ENCODE results near the gene DNAJC21. TPM values are rescaled to one million over a fixed set of nuclear protein-coding genes. Genes with fewer than 3 reads are reported as not detected.

The DNAJC21 gene
- total RNA-seq, result 22.1 and 37.0 TPM in 2 replicates

GRCh38 chr5:34929134-34929719 is at the start of gene DNAJC21:
Gene DNAJC21, plus strand, starts transcription at chr5:34929559. Its CDS starts 261 bp downstream, at chr5:34929820.
- DNase-seq (ENCODE audit: low read depth), result peak; percentile 73
- no peak for TF ChIP-seq CTCF (IDR thresholded peaks at IDR 0.05; ENCODE audit: insufficient read depth, low read length, poor library complexity, severe bottlenecking)

GRCh38 chr5:34881246-34881645 is 48.1 kb upstream of the DNAJC21 start:
- no peak for DNase-seq (ENCODE audit: low read depth)
- no peak overlapping the region for H3K4me3 ChIP-seq (ENCODE audit: low read depth, low read length)
- H3K27me3 ChIP-seq (ENCODE audit: control insufficient read depth, insufficient read depth, low read length), result no peaks in the 10 kb centered on the region

More at GRCh38 chr5:34929134-34929719, at the start of gene DNAJC21:
- Histone ChIP-seq H3K4me3 (ENCODE audit: low read depth, low read length) (peak within 1 kb of the TSS; percentile 96), H3K36me3 (ENCODE audit: control insufficient read depth, insufficient read depth, low read length) (no peaks in the 10 kb centered on the region), H3K27me3 (ENCODE audit: control insufficient read depth, insufficient read depth, low read length) (no peaks in the 10 kb centered on the region)

GRCh38 chr5:34886392-34887119 is 42.8 kb upstream of the DNAJC21 start:
- no peaks in the 10 kb centered on the region for H3K27me3 ChIP-seq (ENCODE audit: control insufficient read depth, insufficient read depth, low read length)
- DNase-seq (ENCODE audit: low read depth), result no peak
- no peak overlapping the region for H3K4me3 ChIP-seq (ENCODE audit: low read depth, low read length)
- H3K36me3 ChIP-seq (ENCODE audit: control insufficient read depth, insufficient read depth, low read length), result no peaks in the 10 kb centered on the region
- no peak for TF ChIP-seq CTCF (IDR thresholded peaks at IDR 0.05; ENCODE audit: insufficient read depth, low read length, poor library complexity, severe bottlenecking)

More at GRCh38 chr5:34881246-34881645, 48.1 kb upstream of the DNAJC21 start:
- H3K36me3 ChIP-seq (ENCODE audit: control insufficient read depth, insufficient read depth, low read length), result no peaks in the 10 kb centered on the region
- no peak for TF ChIP-seq CTCF (IDR thresholded peaks at IDR 0.05; ENCODE audit: insufficient read depth, low read length, poor library complexity, severe bottlenecking)

DNA sequence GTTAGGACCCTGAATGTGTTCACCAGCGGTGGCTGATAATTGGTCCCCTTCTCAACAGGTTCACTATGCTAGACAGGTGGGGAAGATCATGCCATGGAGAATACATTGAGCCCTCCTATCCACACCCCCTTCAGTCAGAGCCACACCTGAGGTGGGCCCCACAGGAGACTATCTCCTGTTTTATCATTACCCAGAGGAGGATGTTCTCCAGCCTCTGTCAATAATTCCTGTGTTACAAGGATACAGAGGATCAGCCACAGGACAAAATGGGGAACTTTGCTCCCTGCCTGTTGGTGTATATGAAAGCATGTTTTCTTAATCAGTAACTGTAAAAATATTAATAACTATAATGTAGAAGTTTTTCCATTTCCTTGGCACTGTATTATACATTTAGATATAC is 40.0 kb upstream of the DNAJC21 start:
- H3K36me3 ChIP-seq (ENCODE audit: control insufficient read depth, insufficient read depth, low read length), result no peaks in the 10 kb centered on the region
- no peak for TF ChIP-seq CTCF (IDR thresholded peaks at IDR 0.05; ENCODE audit: insufficient read depth, low read length, poor library complexity, severe bottlenecking)
- no peak for DNase-seq (ENCODE audit: low read depth)
- H3K4me3 ChIP-seq (ENCODE audit: low read depth, low read length), result no peak overlapping the region
- no peaks in the 10 kb centered on the region for H3K27me3 ChIP-seq (ENCODE audit: control insufficient read depth, insufficient read depth, low read length)

GRCh38 chr5:34891981-34892380 is 37.4 kb upstream of the DNAJC21 start:
- no peak for TF ChIP-seq CTCF (IDR thresholded peaks at IDR 0.05; ENCODE audit: insufficient read depth, low read length, poor library complexity, severe bottlenecking)
- no peaks in the 10 kb centered on the region for H3K36me3 ChIP-seq (ENCODE audit: control insufficient read depth, insufficient read depth, low read length)
- no peaks in the 10 kb centered on the region for H3K27me3 ChIP-seq (ENCODE audit: control insufficient read depth, insufficient read depth, low read length)
- H3K4me3 ChIP-seq (ENCODE audit: low read depth, low read length), result no peak overlapping the region
- no peak for DNase-seq (ENCODE audit: low read depth)

Data from kidney epithelial cell (primary cell).